Midbrain (tissue), 1 donor: ENCODE measurements around the gene GIMAP8.
"Not testable (repeated sequence)": the region's sequence is repeated elsewhere in the genome, so short reads cannot be mapped to it uniquely, and the experiment has no call there.

Experiments
- DNase-seq: peaks from one replicate; lab custom pipeline; 2025; lab: John Stamatoyannopoulos, UW

GIMAP8 gene

DNA sequence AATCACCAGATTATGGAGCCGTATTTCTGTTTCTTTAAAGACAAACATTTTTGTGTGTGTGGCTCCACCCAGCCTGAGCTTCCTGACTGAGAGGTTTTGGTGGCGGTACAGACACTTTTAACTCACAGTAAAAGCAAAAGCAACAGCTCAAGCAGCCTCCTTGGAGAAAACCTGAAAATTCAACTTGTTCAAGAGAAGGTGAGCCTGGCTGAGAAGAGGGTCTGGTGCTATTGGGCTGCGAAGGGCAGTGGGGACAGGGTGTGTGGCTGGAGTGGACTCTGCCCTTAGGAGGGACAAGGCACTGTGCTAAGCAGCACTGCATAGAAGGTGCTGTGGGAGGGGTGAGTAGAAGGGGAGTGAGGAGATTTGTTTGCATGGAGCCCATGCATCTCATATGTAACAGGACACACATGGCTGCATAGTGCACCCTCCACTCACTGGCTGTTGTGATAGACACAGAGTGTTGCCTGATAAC is 64.4 kb downstream of the GIMAP8 start, which contains the start of gene GIMAP7:
Gene GIMAP7 (plus strand): TSS at position 125 of the 475 bp plus-strand sequence. CDS start 5,103 bp downstream, outside the sequence.
- no peak for DNase-seq

GRCh38 chr7:150515248-150516147 is 65.1 kb downstream of the GIMAP8 start:
- no peak for DNase-seq

DNA sequence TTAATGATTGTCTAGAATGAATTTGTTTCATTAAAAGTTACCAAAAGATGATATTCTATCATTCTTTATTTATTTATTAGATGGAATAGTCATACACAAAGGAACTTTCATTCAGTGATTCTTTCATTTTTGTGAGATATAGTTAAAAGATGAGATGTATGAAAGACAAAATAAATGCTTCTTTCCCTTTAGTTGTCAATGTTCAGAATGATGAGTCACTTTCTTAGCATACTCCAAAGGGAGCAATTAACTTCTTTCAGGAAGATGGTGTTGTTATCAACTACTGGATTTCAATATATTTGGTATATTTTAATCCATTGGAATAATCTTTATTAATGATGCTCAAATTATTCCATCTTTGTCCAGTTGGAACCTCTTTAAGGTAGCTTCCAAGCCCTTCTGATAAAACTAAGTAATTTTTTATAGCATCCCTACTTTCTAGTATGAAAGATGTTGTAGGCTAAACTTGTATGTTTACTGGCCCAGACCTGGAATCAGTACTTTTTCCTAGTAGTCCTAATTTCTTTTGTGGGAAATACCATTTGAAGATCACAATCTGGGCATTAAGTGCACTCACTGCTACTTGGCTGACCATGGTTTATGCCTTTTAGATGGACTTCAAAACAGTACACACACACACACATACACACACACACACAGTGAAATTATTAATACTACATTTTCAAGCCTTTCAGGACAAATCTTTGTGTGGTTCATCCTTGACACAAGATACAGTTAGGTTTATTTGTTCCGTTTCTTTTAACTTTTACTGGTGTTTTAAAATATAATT is 66.7 kb downstream of the GIMAP8 start:
- no peak for DNase-seq

- DNase-seq: no peak
These were observed 68.9 kb downstream of the GIMAP8 start for GRCh38 chr7:150519310-150519709.

DNA sequence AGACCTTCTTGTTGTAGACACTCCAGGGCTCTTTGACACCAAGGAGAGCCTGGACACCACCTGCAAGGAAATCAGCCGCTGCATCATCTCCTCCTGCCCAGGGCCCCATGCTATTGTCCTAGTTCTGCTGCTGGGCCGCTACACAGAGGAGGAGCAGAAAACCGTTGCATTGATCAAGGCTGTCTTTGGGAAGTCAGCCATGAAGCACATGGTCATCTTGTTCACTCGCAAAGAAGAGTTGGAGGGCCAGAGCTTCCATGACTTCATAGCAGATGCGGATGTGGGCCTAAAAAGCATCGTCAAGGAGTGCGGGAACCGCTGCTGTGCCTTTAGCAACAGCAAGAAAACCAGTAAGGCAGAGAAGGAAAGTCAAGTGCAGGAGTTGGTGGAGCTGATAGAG is 69.7 kb downstream of the GIMAP8 start:
- DNase-seq: no peak

- not testable (repeated sequence) for DNase-seq
These were observed 72.5 kb downstream of the GIMAP8 start for GRCh38 chr7:150522931-150523330.

DNA sequence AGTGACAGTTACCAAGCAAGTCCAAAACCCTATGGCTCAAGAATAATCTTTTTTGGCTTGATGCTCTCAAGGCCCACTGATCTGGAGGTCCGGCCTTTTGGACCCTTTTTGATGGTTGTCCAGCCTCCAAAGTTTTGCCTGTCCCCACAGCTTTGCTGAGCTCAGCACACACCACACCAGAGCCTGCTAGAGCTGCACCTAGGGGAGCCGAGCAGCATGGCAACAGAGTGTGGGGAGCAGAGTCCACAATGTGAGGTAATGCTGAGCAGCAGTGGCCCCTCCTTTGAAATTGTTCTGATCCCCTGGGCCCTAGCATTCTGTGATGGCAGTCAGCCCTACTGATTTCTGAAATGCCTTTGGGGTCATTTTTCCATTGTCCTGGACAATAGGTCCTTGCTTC is 73.6 kb downstream of the GIMAP8 start:
- no peak for DNase-seq
